Pancreas (tissue), 10 donors: ENCODE data around the gene CHD5. TPM values are rescaled to one million over a fixed set of nuclear protein-coding genes. Genes with fewer than 3 reads are reported as not detected.

Experiments
- ATAC-seq, 4 donors: fragments of 200-7000 bp; cut with Tn5 transposase; one replicate each; pipeline versions ENCODE4 v1.8.0 to v1.9.1; 2020; ENCODE audit warnings: mild to moderate bottlenecking in 4 of 4, moderate library complexity in 4 of 4
- DNase-seq, 6 donors: peaks; one replicate each; pipeline ENCODE4 v3.0.0-alpha.2; 2020
- FAIRE-seq: peaks from 2 replicates; lab custom pipeline; 2012; peaks lifted over from hg19 to GRCh38; lab: Jason Lieb, UNC
- H3K27ac ChIP-seq, 4 donors: fragments of 200-600 bp; sonication (generic); 1 replicate in 3 of 4; 2 replicates in 1 of 4; pipeline versions ENCODE4 v1.5.0 to v1.8.0; 2020
- H3K27me3 ChIP-seq, 4 donors: fragments of 200-600 bp; one replicate each; pipeline ENCODE4 v1.8.0; 2021
- H3K36me3 ChIP-seq, 3 donors: fragments of 200-600 bp; sonication (generic) in 1 of 3; one replicate each; pipeline versions ENCODE4 v1.5.0 to v1.8.0; 2020 to 2021
- H3K4me1 ChIP-seq, 3 donors: fragments of 200-600 bp; one replicate each; pipeline ENCODE4 v1.8.0; 2021
- H3K4me3 ChIP-seq, 4 donors: fragments of 200-600 bp; sonication (generic) in 2 of 4; one replicate each; pipeline versions ENCODE4 v1.5.0 to v1.8.0; 2020 to 2021
- H3K9me3 ChIP-seq, 4 donors: fragments of 200-600 bp; one replicate each; pipeline ENCODE4 v1.8.0; 2021
- CTCF ChIP-seq, 4 donors: fragments of 200-600 bp; sonication (generic) in 3 of 4; IDR thresholded peaks; one replicate each; pipeline versions ENCODE4 v1.5.0 to v1.8.0; 2021; ENCODE audit warnings: antibody characterized with exemption in 4 of 4
- WGBS, 2 donors: extraction: QIAGEN DNeasy Blood & Tissue Kit; methylation state at CpG; one replicate each; pipeline ENCODE4 v1.1.7; 2013; 5-methylcytosine and 5-hydroxymethylcytosine counted together
- intact Hi-C, 3 donors: fragments of 100-400 bp; cut with DNase I; formaldehyde crosslinking; loops; one replicate each; pipeline versions ENCODE4 v1.11.1 to v1.14.2; 2022
- polyA plus RNA-seq, 2 donors: library from polyadenylated mRNA; stranded (reverse); fragments of 200-250 nt; gene quantifications; one replicate each; pipeline ENCODE4 v1.2.3, GENCODE V29; 2013
- total RNA-seq, 6 donors: library from RNA; stranded (reverse); fragmentation: NEBNext Ultra II Directional in 4 of 6; extraction: Animal tissue kit (Norgen Biotek cat#: 25700) in 4 of 6; gene quantifications; one replicate each; pipeline versions ENCODE4 v1.2.1 to v1.2.4, GENCODE V29; 2021 to 2023
- donor health status: healthy with polysubstance abuse.
- donor health status: DM: no; HTN: no; CAD: no; lungs with moderate emphysema.
- donor health status: DM: no; HTN: no; CAD: no.
- donor health status: control.
- donor health status: control.
- donor health status: Bipolar disorder and iron deficiency.
- donor health status: DM: yes; HTN: yes; CAD: no.
- donor health status: DM: no; HTN: no; CAD: no.
- donor health status: DM: no; HTN: no; CAD: no.
- donor health status: DM: yes; HTN: yes; CAD: no.

The CHD5 gene
- total and polyA plus RNA-seq, 8 donors: 0.09 to 2.9 (median 0.40) TPM

DNA sequence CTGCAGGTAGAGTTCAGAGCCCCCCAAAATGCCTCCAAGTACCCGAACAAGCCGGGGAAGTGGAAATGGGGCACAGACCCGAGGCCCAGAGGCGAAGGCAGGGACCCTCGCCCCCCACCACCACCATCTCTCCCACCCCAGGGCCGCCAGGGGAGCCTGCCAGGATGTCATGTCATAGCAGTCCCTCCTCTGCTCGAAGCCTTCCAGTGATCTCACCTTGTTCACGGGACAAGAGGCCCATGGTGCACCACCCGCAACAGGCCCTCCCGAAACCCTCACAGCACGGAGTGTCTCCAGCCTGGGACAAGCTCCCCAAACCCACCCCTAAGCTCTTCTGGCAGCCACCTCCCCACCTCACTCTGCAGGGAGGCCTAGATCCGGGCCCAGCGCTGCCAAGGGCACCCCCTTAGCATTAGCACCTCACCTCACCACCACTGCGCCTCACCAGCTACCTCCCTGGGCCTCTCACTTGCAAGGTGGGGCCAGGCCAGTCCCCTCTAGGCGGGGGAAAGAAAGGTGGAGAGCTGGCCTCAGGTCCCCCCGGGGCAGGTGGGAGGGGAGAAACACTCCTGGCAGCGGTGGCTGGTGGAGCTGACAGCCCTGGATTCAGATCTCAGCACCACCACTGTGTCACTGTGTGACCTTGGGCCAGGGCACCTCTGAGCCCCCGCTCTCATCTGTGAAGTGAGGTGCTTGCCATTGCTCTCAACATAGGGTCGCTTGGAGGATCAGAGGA, 13.3 kb downstream of the CHD5 start:
- WGBS, 2 donors: 58 to 77% methylated on average over 19 of the region's 19 CpGs

DNA sequence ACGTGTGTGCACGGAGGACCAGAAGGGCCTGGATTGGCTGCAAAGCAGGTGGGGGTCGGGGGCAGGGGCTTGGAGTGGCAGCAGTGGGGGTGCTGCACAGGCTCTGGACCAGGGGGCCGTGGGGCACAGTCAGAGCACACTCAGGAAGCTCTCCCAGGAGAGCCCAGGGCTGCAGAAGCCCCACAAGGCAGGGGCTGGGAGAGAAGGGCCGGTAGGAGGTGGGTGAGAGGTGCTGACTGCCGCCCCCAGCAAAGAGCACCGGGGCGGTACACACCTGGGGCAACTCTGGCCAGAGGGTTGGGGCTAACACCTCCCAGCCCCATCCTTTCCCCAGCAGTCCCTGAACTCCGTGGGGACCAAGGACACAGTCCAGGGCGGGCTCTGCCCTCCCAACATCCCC, 13.9 kb downstream of the CHD5 start:
- Histone ChIP-seq H3K27me3 (no peaks in the 10 kb centered on the region), H3K4me1 (no peaks in the 10 kb centered on the region), H3K9me3 (no peaks in the 10 kb centered on the region), H3K27ac (no peak overlapping the region), H3K36me3 (no peaks in the 10 kb centered on the region), H3K4me3 (no peak overlapping the region)
- peak in 1 of 6 donors; percentile 39 for DNase-seq
- no peak for TF ChIP-seq CTCF (IDR thresholded peaks at IDR 0.05)
- FAIRE-seq: no peak
- no peak for ATAC-seq
- intact Hi-C loops: no loop called here
- 41 to 48% methylated on average over 9 to 10 of the region's 10 CpGs for WGBS, 2 donors

More for the DNA sequence above, 13.3 kb downstream of the CHD5 start:
- Histone ChIP-seq H3K36me3 (no peaks in the 10 kb centered on the region), H3K4me1 (no peaks in the 10 kb centered on the region), H3K27me3 (no peaks in the 10 kb centered on the region), H3K4me3 (no peak overlapping the region), H3K9me3 (no peaks in the 10 kb centered on the region), H3K27ac (no peak overlapping the region)
- FAIRE-seq: no peak
- intact Hi-C loops: no loop called here
- TF ChIP-seq CTCF (IDR thresholded peaks at IDR 0.05): no peak
- no peak for ATAC-seq
- peak in 1 of 6 donors; percentile 40 for DNase-seq

DNA sequence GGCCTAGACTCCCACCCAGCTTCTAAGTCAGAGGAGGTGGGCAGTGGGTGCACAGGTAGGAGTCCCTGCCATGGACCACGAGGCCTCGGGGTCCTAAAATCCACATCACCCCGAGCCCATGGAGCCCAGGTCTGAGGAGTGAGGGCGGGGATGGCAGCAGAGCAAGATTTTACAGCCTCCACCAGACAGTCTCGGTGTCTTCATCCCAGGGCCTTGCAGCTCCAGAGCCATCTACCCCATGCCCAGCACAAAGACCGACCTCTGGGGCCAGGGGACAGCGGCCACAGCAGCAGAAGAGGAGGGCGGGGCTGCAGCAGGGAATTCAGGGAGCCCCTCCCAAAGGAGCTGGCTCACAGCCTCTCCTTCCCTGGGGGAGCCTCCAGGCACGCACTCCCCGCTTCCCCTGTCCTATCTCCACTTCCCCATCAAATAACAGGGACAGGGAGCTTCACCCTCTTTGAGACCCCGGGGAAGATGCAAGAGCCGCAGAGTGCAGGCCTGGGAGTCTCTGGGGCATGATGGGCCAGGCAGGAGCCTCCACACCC, 14.6 kb downstream of the CHD5 start:
- no peaks in the 10 kb centered on the region for H3K27me3 ChIP-seq
- no peaks in the 10 kb centered on the region for H3K4me1 ChIP-seq
- no peak overlapping the region for H3K4me3 ChIP-seq
- intact Hi-C loops: no loop called here
- FAIRE-seq (no peak), ATAC-seq (no peak), DNase-seq (no peak)
- H3K9me3 ChIP-seq: no peaks in the 10 kb centered on the region
- no peaks in the 10 kb centered on the region for H3K36me3 ChIP-seq
- WGBS, 2 donors: 45 to 61% methylated on average over 11 to 12 of the region's 12 CpGs
- no peak overlapping the region for H3K27ac ChIP-seq
- TF ChIP-seq CTCF (IDR thresholded peaks at IDR 0.05): no peak

GRCh38 chr1:6165027-6165426, 15.1 kb downstream of the CHD5 start:
- DNase-seq (peak in 1 of 6 donors; percentile 33), ATAC-seq (no peak), FAIRE-seq (no peak)
- Histone ChIP-seq H3K9me3 (no peaks in the 10 kb centered on the region), H3K36me3 (no peaks in the 10 kb centered on the region), H3K4me3 (no peak overlapping the region), H3K4me1 (no peaks in the 10 kb centered on the region), H3K27me3 (no peaks in the 10 kb centered on the region), H3K27ac (no peak overlapping the region)
- intact Hi-C loops: no loop called here
- no peak for TF ChIP-seq CTCF (IDR thresholded peaks at IDR 0.05)
- WGBS, 2 donors: 55 to 69% methylated on average over 6 to 7 of the region's 7 CpGs
